Measurements from ENCODE around the gene COL5A3.

- TF ChIP-seq CTCF (IDR thresholded peaks at IDR 0.05) (no peak), POLR2A (IDR thresholded peaks at IDR 0.05) (no peak)
These were observed 73.8 kb downstream of the COL5A3 start, which contains the start of gene OLFM2 for GRCh38 chr19:9936326-9937000.

Measured in Peyer's patch (tissue), 4 donors.